ENCODE results near the gene BCL2L14.

The BCL2L14 gene

DNA sequence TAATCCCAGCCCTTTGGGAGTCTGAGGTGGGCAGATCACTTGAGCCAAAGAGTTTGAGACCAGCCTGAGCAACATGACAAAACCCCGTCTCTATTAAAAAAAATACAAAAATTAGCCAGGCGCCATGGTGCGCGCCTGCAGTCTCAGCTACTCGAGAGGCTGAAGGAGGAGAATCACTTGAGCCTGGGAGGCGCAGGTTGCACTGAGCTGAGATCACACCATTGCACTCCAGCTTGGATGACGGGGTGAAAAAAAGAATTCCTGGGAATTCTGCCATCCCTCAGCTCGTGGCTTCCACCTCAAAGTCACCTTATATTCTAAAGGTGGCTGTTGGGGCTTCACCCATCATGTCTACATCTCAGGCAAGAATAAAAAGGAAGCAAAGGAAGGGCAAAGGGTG is 12.9 kb downstream of the BCL2L14 start:
- H3K4me1 ChIP-seq (ENCODE audit: insufficient read depth, poor library complexity, severe bottlenecking) = no peaks in the 10 kb centered on the region
- TF ChIP-seq CTCF (IDR thresholded peaks at IDR 0.05; ENCODE audit: poor library complexity, severe bottlenecking) = no peak
- no peaks in the 10 kb centered on the region for H3K9me3 ChIP-seq (ENCODE audit: severe bottlenecking)
- H3K36me3 ChIP-seq (ENCODE audit: low read depth) = no peaks in the 10 kb centered on the region
- ATAC-seq (ENCODE audit: low read depth) (no peak), DNase-seq (ENCODE audit: low spot score) (no peak)
- no peak overlapping the region for H3K27ac ChIP-seq (ENCODE audit: poor library complexity, severe bottlenecking)
- no peak overlapping the region for H3K4me3 ChIP-seq (ENCODE audit: severe bottlenecking)
- H3K27me3 ChIP-seq (ENCODE audit: insufficient read depth, poor library complexity, severe bottlenecking) = no peaks in the 10 kb centered on the region

- H3K4me1 ChIP-seq (ENCODE audit: insufficient read depth, poor library complexity, severe bottlenecking) = no peaks in the 10 kb centered on the region
- no peaks in the 10 kb centered on the region for H3K9me3 ChIP-seq (ENCODE audit: severe bottlenecking)
- H3K4me3 ChIP-seq (ENCODE audit: severe bottlenecking) = no peak overlapping the region
- no peaks in the 10 kb centered on the region for H3K36me3 ChIP-seq (ENCODE audit: low read depth)
- TF ChIP-seq CTCF (IDR thresholded peaks at IDR 0.05; ENCODE audit: poor library complexity, severe bottlenecking) = no peak
- H3K27me3 ChIP-seq (ENCODE audit: insufficient read depth, poor library complexity, severe bottlenecking) = no peaks in the 10 kb centered on the region
- no peak for ATAC-seq (ENCODE audit: low read depth)
- no peak overlapping the region for H3K27ac ChIP-seq (ENCODE audit: poor library complexity, severe bottlenecking)
- no peak for DNase-seq (ENCODE audit: low spot score)
Measured at GRCh38 chr12:12086362-12086761, 15.6 kb downstream of the BCL2L14 start.

- no peaks in the 10 kb centered on the region for H3K4me1 ChIP-seq (ENCODE audit: insufficient read depth, poor library complexity, severe bottlenecking)
- no peaks in the 10 kb centered on the region for H3K27me3 ChIP-seq (ENCODE audit: insufficient read depth, poor library complexity, severe bottlenecking)
- H3K36me3 ChIP-seq (ENCODE audit: low read depth) = no peaks in the 10 kb centered on the region
- H3K4me3 ChIP-seq (ENCODE audit: severe bottlenecking) = no peak overlapping the region
- TF ChIP-seq CTCF (IDR thresholded peaks at IDR 0.05; ENCODE audit: poor library complexity, severe bottlenecking) = no peak
- ATAC-seq (ENCODE audit: low read depth) (no peak), DNase-seq (ENCODE audit: low spot score) (no peak)
- no peaks in the 10 kb centered on the region for H3K9me3 ChIP-seq (ENCODE audit: severe bottlenecking)
- no peak overlapping the region for H3K27ac ChIP-seq (ENCODE audit: poor library complexity, severe bottlenecking)
Measured at GRCh38 chr12:12086973-12087692, 16.4 kb downstream of the BCL2L14 start.

DNA sequence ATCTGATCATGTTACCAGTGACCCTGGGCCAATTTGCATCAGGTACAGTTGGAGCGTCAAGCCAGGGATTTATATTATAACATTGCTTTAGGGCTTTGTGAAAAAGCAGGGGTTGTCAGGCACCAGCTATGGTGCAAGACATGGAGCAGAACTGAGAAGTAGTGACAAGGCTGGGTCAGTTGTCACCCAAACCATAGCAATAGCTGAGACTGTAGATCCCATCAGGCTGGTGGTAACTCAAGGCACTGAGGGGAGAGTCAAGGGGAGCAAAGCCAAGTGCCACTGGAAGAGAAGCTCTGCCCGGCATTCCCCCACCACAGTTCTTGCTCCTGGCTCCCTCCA is 16.9 kb downstream of the BCL2L14 start:
- no peaks in the 10 kb centered on the region for H3K9me3 ChIP-seq (ENCODE audit: severe bottlenecking)
- H3K27ac ChIP-seq (ENCODE audit: poor library complexity, severe bottlenecking) = no peak overlapping the region
- no peaks in the 10 kb centered on the region for H3K4me1 ChIP-seq (ENCODE audit: insufficient read depth, poor library complexity, severe bottlenecking)
- H3K4me3 ChIP-seq (ENCODE audit: severe bottlenecking) = no peak overlapping the region
- DNase-seq (ENCODE audit: low spot score) (no peak), ATAC-seq (ENCODE audit: low read depth) (no peak)
- no peaks in the 10 kb centered on the region for H3K27me3 ChIP-seq (ENCODE audit: insufficient read depth, poor library complexity, severe bottlenecking)
- H3K36me3 ChIP-seq (ENCODE audit: low read depth) = no peaks in the 10 kb centered on the region
- no peak for TF ChIP-seq CTCF (IDR thresholded peaks at IDR 0.05; ENCODE audit: poor library complexity, severe bottlenecking)

DNA sequence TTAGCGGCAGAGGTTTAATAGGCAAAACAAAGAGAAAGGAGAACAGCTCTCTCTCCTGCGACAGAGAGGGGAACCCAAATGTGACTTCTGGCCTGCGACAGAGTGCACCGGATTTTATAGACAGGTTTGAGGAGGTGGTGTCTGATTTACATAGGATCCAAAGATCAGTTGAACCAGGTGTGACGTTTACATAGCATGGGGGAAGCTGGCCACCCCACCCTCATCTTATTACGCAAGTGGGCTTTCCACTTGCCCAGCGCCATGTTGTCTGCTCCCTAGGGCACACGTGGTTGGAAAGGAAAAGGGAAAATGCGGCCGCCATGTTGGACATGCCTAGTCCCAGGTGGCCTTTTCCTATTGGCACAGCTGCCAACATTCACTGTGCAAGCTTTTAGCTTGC is 17.4 kb downstream of the BCL2L14 start:
- Histone ChIP-seq H3K9me3 (ENCODE audit: severe bottlenecking) (no peaks in the 10 kb centered on the region), H3K36me3 (ENCODE audit: low read depth) (no peaks in the 10 kb centered on the region), H3K4me1 (ENCODE audit: insufficient read depth, poor library complexity, severe bottlenecking) (no peaks in the 10 kb centered on the region), H3K27ac (ENCODE audit: poor library complexity, severe bottlenecking) (no peak overlapping the region), H3K4me3 (ENCODE audit: severe bottlenecking) (no peak overlapping the region), H3K27me3 (ENCODE audit: insufficient read depth, poor library complexity, severe bottlenecking) (no peaks in the 10 kb centered on the region)
- TF ChIP-seq CTCF (IDR thresholded peaks at IDR 0.05; ENCODE audit: poor library complexity, severe bottlenecking) = no peak
- DNase-seq (ENCODE audit: low spot score) (no peak), ATAC-seq (ENCODE audit: low read depth) (no peak)

Measured in RWPE2 (cell line).